HG02884 (cell line): ENCODE measurements around the gene RPLP1.

Experiments
- ATAC-seq: cut with Tn5 transposase; IDR thresholded peaks from one replicate; pipeline ENCODE4 v1.9.1; 2021; ENCODE audit warnings: mild to moderate bottlenecking, moderate library complexity; ENCODE audit not compliant: unreplicated experiment

The RPLP1 gene

GRCh38 chr15:69452692-69453521, at the start of gene RPLP1:
Gene RPLP1 (plus strand): TSS chr15:69452818. CDS start chr15:69452949, 131 bp downstream.
- ATAC-seq = peak; percentile 67

GRCh38 chr15:69403594-69403993, 49.0 kb upstream of the RPLP1 start:
- no peak for ATAC-seq

- ATAC-seq = no peak
Observed at GRCh38 chr15:69405110-69405509, 47.5 kb upstream of the RPLP1 start.

GRCh38 chr15:69407719-69408400, 44.8 kb upstream of the RPLP1 start:
- ATAC-seq = no peak

GRCh38 chr15:69408841-69409240, 43.8 kb upstream of the RPLP1 start:
- no peak for ATAC-seq

- no peak for ATAC-seq
Observed at GRCh38 chr15:69410248-69410874, 42.3 kb upstream of the RPLP1 start.

- ATAC-seq = no peak
Observed at GRCh38 chr15:69412274-69412673, 40.3 kb upstream of the RPLP1 start.

- ATAC-seq = no peak
Observed at GRCh38 chr15:69412701-69413100, 39.9 kb upstream of the RPLP1 start.

- ATAC-seq = peak; percentile 93
Observed at GRCh38 chr15:69413822-69414700, 38.6 kb upstream of the RPLP1 start, which contains the start of gene KIF23. Gene KIF23 (plus strand): TSS chr15:69414349. CDS start chr15:69414466, 117 bp downstream.

- ATAC-seq = peak; percentile 29
Observed at GRCh38 chr15:69414701-69415167, 37.9 kb upstream of the RPLP1 start.

GRCh38 chr15:69415381-69415780, 37.2 kb upstream of the RPLP1 start:
- ATAC-seq = no peak

- ATAC-seq = no peak
Observed at GRCh38 chr15:69417581-69417980, 35.0 kb upstream of the RPLP1 start.

- no peak for ATAC-seq
Observed at GRCh38 chr15:69421498-69421897, 31.1 kb upstream of the RPLP1 start.

- ATAC-seq = no peak
Observed at GRCh38 chr15:69422336-69422895, 30.2 kb upstream of the RPLP1 start.

- no peak for ATAC-seq
Observed at GRCh38 chr15:69424001-69424400, 28.6 kb upstream of the RPLP1 start.

- no peak for ATAC-seq
Observed at GRCh38 chr15:69424748-69425413, 27.7 kb upstream of the RPLP1 start.

- ATAC-seq = no peak
Observed at GRCh38 chr15:69433831-69434230, 18.8 kb upstream of the RPLP1 start.

GRCh38 chr15:69434238-69434637, 18.4 kb upstream of the RPLP1 start:
- no peak for ATAC-seq

- ATAC-seq = no peak
Observed at GRCh38 chr15:69434679-69435078, 17.9 kb upstream of the RPLP1 start.

- no peak for ATAC-seq
Observed at GRCh38 chr15:69435985-69436384, 16.6 kb upstream of the RPLP1 start.
